ENCODE measurements around the gene PLPP3. TPM values are rescaled to one million over a fixed set of nuclear protein-coding genes. Genes with fewer than 3 reads are reported as not detected.

The PLPP3 gene
- total RNA-seq, 1 donor from 2014 or later: not detected

GRCh38 chr1:56550138-56550858, 29.1 kb downstream of the PLPP3 start:
- intact Hi-C loops (cut with micrococcal nuclease): no loop called here

GRCh38 chr1:56548571-56548970, 30.8 kb downstream of the PLPP3 start:
- intact Hi-C loops (cut with micrococcal nuclease): no loop called here

- intact Hi-C loops (cut with micrococcal nuclease): no loop called here
Observed at GRCh38 chr1:56547977-56548376, 31.4 kb downstream of the PLPP3 start.

- intact Hi-C loops (cut with micrococcal nuclease): no loop called here
Observed at GRCh38 chr1:56547473-56547872, 31.9 kb downstream of the PLPP3 start.

- intact Hi-C loops (cut with micrococcal nuclease): no loop called here
Observed at GRCh38 chr1:56545711-56546110, 33.7 kb downstream of the PLPP3 start.

- intact Hi-C loops (cut with micrococcal nuclease): no loop called here
Observed at GRCh38 chr1:56543783-56544612, 35.4 kb downstream of the PLPP3 start.

- intact Hi-C loops (cut with micrococcal nuclease): no loop called here
Observed at GRCh38 chr1:56542651-56543050, 36.7 kb downstream of the PLPP3 start.

- intact Hi-C loops (cut with micrococcal nuclease): no loop called here
Observed at GRCh38 chr1:56541408-56541807, 38.0 kb downstream of the PLPP3 start.

GRCh38 chr1:56540467-56540866, 38.9 kb downstream of the PLPP3 start:
- intact Hi-C loops (cut with micrococcal nuclease): no loop called here

GRCh38 chr1:56539520-56539931, 39.8 kb downstream of the PLPP3 start:
- intact Hi-C loops (cut with micrococcal nuclease): no loop called here

- intact Hi-C loops (cut with micrococcal nuclease): no loop called here
Observed at GRCh38 chr1:56538532-56538931, 40.8 kb downstream of the PLPP3 start.

- intact Hi-C loops (cut with micrococcal nuclease): no loop called here
Observed at GRCh38 chr1:56537660-56538059, 41.7 kb downstream of the PLPP3 start.

- intact Hi-C loops (cut with micrococcal nuclease): no loop called here
Observed at GRCh38 chr1:56535939-56536338, 43.4 kb downstream of the PLPP3 start.

GRCh38 chr1:56535362-56535761, 44.0 kb downstream of the PLPP3 start:
- intact Hi-C loops (cut with micrococcal nuclease): no loop called here

GRCh38 chr1:56534130-56534651, 45.2 kb downstream of the PLPP3 start:
- intact Hi-C loops (cut with micrococcal nuclease): no loop called here

GRCh38 chr1:56533621-56534020, 45.7 kb downstream of the PLPP3 start:
- intact Hi-C loops (cut with micrococcal nuclease): no loop called here

GRCh38 chr1:56533197-56533596, 46.2 kb downstream of the PLPP3 start:
- intact Hi-C loops (cut with micrococcal nuclease): no loop called here

GRCh38 chr1:56532350-56532683, 47.0 kb downstream of the PLPP3 start:
- intact Hi-C loops (cut with micrococcal nuclease): no loop called here

- intact Hi-C loops (cut with micrococcal nuclease): no loop called here
Observed at GRCh38 chr1:56531624-56532349, 47.6 kb downstream of the PLPP3 start.

GRCh38 chr1:56529801-56530200, 49.6 kb downstream of the PLPP3 start:
- intact Hi-C loops (cut with micrococcal nuclease): no loop called here

- intact Hi-C loops (cut with micrococcal nuclease): no loop called here
Observed at GRCh38 chr1:56527548-56528302, 51.6 kb downstream of the PLPP3 start.

Measured in T-helper 1 cell treated with Interleukin-12 subunit alpha and Interleukin-12 subunit beta and Interleukin-4 antibody, amounts not matched to agents 30 ng/mL and 1 ng/mL, for 36 hours (primary cell).